ENCODE measurements around the gene FRY.

GRCh38 chr13:32087955-32088747, 56.6 kb downstream of the FRY start:
- no peak for TF ChIP-seq CTCF (IDR thresholded peaks at IDR 0.05)
- TF ChIP-seq POLR2A (IDR thresholded peaks at IDR 0.05), result no peak

Measured in heart left ventricle (tissue), 13 donors.